ENCODE results near the gene DNAJC12.

The DNAJC12 gene

GRCh38 chr10:67816719-67817118 is 21.3 kb downstream of the DNAJC12 start:
- TF ChIP-seq, protein P1, sequence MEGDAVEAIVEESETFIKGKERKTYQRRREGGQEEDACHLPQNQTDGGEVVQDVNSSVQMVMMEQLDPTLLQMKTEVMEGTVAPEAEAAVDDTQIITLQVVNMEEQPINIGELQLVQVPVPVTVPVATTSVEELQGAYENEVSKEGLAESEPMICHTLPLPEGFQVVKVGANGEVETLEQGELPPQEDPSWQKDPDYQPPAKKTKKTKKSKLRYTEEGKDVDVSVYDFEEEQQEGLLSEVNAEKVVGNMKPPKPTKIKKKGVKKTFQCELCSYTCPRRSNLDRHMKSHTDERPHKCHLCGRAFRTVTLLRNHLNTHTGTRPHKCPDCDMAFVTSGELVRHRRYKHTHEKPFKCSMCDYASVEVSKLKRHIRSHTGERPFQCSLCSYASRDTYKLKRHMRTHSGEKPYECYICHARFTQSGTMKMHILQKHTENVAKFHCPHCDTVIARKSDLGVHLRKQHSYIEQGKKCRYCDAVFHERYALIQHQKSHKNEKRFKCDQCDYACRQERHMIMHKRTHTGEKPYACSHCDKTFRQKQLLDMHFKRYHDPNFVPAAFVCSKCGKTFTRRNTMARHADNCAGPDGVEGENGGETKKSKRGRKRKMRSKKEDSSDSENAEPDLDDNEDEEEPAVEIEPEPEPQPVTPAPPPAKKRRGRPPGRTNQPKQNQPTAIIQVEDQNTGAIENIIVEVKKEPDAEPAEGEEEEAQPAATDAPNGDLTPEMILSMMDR (IDR thresholded peaks at IDR 0.05; ENCODE audit: low read depth, low read length): no peak
- TF ChIP-seq EZH2phosphoT487 (IDR thresholded peaks at IDR 0.05; ENCODE audit: low read depth): no peak
- Histone ChIP-seq H3K4me3 (ENCODE audit: low read length) (no peak overlapping the region), H3K27ac (ENCODE audit: low read length) (no peak overlapping the region), H3K27me3 (ENCODE audit: low read depth, low read length) (no peaks in the 10 kb centered on the region), H3K4me2 (ENCODE audit: low read length) (no peak overlapping the region), H4K20me1 (ENCODE audit: insufficient read depth, low read length) (no peaks in the 10 kb centered on the region), H3K36me3 (replicated peaks; ENCODE audit: low read depth, low read length) (no peaks in the 10 kb centered on the region), H3K9ac (ENCODE audit: low read length) (no peak overlapping the region), H3K79me2 (ENCODE audit: low read length) (no peaks in the 10 kb centered on the region), H3K9me3 (ENCODE audit: insufficient read depth, low read length) (no peaks in the 10 kb centered on the region), H2AFZ (ENCODE audit: low read depth, low read length) (no peak overlapping the region), H3K4me1 (ENCODE audit: low read length) (no peaks in the 10 kb centered on the region)

DNA sequence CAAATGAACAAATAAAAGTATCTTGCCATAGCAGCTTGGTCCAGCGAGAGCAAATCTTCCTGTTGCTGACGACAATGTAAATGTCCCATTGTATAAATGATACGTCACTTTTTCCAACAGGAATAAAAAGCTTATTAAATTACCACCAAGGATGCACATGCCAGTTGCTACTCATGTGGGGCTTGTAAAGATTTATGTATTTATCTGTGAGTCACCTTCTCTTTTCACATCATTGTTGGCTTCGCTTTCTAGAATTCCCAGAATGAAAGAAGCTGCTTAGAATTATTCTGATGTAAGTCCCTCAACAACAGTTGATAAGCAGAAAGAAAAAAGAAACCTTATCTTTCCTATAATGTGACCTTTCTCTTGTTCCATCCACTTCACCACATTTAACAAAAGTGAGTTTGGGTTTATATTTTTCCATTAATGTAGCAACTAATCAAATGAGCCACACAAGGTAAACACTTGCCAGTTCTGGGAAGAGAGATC is 22.4 kb downstream of the DNAJC12 start:
- Histone ChIP-seq H3K4me3 (ENCODE audit: low read length) (no peak overlapping the region), H3K27ac (ENCODE audit: low read length) (no peak overlapping the region), H3K4me2 (ENCODE audit: low read length) (no peak overlapping the region), H3K9ac (ENCODE audit: low read length) (no peak overlapping the region), H3K27me3 (ENCODE audit: low read depth, low read length) (no peaks in the 10 kb centered on the region), H2AFZ (ENCODE audit: low read depth, low read length) (no peak overlapping the region), H3K79me2 (ENCODE audit: low read length) (no peaks in the 10 kb centered on the region), H3K36me3 (replicated peaks; ENCODE audit: low read depth, low read length) (no peaks in the 10 kb centered on the region), H3K9me3 (ENCODE audit: insufficient read depth, low read length) (no peaks in the 10 kb centered on the region), H4K20me1 (ENCODE audit: insufficient read depth, low read length) (no peaks in the 10 kb centered on the region), H3K4me1 (ENCODE audit: low read length) (no peaks in the 10 kb centered on the region)
- TF ChIP-seq, protein P1 (IDR thresholded peaks at IDR 0.05; ENCODE audit: low read depth, low read length): no peak
- no peak for TF ChIP-seq EZH2phosphoT487 (IDR thresholded peaks at IDR 0.05; ENCODE audit: low read depth)

- H3K27ac ChIP-seq (ENCODE audit: low read length): no peak overlapping the region
- no peaks in the 10 kb centered on the region for H3K4me1 ChIP-seq (ENCODE audit: low read length)
- no peak overlapping the region for H3K4me2 ChIP-seq (ENCODE audit: low read length)
- no peak overlapping the region for H2AFZ ChIP-seq (ENCODE audit: low read depth, low read length)
- H3K27me3 ChIP-seq (ENCODE audit: low read depth, low read length): no peaks in the 10 kb centered on the region
- H3K4me3 ChIP-seq (ENCODE audit: low read length): no peak overlapping the region
- TF ChIP-seq, protein P1 (IDR thresholded peaks at IDR 0.05; ENCODE audit: low read depth, low read length): no peak
- no peak for TF ChIP-seq EZH2phosphoT487 (IDR thresholded peaks at IDR 0.05; ENCODE audit: low read depth)
- H3K9ac ChIP-seq (ENCODE audit: low read length): no peak overlapping the region
- no peaks in the 10 kb centered on the region for H4K20me1 ChIP-seq (ENCODE audit: insufficient read depth, low read length)
- no peaks in the 10 kb centered on the region for H3K36me3 ChIP-seq (replicated peaks; ENCODE audit: low read depth, low read length)
- no peaks in the 10 kb centered on the region for H3K9me3 ChIP-seq (ENCODE audit: insufficient read depth, low read length)
- no peaks in the 10 kb centered on the region for H3K79me2 ChIP-seq (ENCODE audit: low read length)
These were observed 26.0 kb downstream of the DNAJC12 start for GRCh38 chr10:67812007-67812406.

DNA sequence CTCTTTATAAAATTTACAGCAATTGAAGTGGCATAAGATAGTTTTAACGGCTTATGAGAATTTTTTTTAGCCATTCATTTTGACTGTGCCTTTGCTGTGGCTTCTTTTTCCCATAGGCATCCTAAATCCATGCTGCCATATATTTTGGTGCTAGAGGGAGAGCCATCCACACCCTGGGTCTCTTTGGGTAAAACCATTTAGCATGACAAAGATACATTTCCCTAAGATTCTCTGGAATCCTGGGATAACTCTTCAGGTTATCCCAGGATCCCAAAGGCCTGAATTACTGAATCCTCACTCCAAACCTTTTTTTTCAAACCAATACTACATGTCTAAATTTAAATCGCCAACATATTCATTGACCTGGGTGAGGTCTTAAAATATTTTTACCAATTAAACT is 28.9 kb downstream of the DNAJC12 start:
- TF ChIP-seq, protein P1 (IDR thresholded peaks at IDR 0.05; ENCODE audit: low read depth, low read length): no peak
- no peak for TF ChIP-seq EZH2phosphoT487 (IDR thresholded peaks at IDR 0.05; ENCODE audit: low read depth)
- H3K4me2 ChIP-seq (ENCODE audit: low read length): no peak overlapping the region
- no peaks in the 10 kb centered on the region for H4K20me1 ChIP-seq (ENCODE audit: insufficient read depth, low read length)
- no peaks in the 10 kb centered on the region for H3K27me3 ChIP-seq (ENCODE audit: low read depth, low read length)
- H3K4me3 ChIP-seq (ENCODE audit: low read length): no peak overlapping the region
- H3K27ac ChIP-seq (ENCODE audit: low read length): no peak overlapping the region
- no peak overlapping the region for H3K9ac ChIP-seq (ENCODE audit: low read length)
- H3K4me1 ChIP-seq (ENCODE audit: low read length): no peaks in the 10 kb centered on the region
- no peak overlapping the region for H2AFZ ChIP-seq (ENCODE audit: low read depth, low read length)
- no peaks in the 10 kb centered on the region for H3K79me2 ChIP-seq (ENCODE audit: low read length)
- no peaks in the 10 kb centered on the region for H3K9me3 ChIP-seq (ENCODE audit: insufficient read depth, low read length)
- H3K36me3 ChIP-seq (replicated peaks; ENCODE audit: low read depth, low read length): no peaks in the 10 kb centered on the region
